HuH-7.5 (cell line): Measurements from ENCODE around the gene TPM1.

Experiments used
- DNase-seq: peaks from one replicate; pipeline ENCODE4 v3.0.0; 2011; ENCODE audit warnings: low spot score

Gene TPM1

DNA sequence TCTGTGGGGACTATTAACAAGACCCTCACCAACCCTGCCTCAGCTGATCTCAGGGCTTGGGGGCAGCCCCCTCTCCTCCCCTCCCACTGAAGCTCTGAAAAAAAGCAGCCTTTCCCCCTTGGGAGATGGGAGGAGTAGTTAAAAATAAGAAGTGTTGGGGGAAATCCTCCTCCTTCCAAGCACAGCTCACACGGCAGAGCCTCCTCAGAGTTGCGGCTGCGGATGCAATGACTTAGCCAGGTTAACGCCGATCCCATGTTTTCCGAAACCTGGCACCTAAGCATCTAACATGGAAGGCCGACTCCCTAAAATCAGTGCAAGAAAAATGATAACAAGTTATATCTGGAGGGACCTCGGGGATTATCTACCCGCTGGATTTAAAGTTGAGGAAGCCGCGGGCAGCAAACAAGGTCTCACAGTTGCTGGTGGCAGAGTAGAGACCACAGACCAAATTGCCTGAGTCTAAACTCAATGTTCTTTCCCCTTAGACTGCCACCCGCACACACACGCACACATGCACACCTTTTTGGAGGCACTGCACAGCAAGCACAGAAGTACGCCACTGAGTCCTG is 1.1 kb upstream of the TPM1 start:
- no peak for DNase-seq

DNA sequence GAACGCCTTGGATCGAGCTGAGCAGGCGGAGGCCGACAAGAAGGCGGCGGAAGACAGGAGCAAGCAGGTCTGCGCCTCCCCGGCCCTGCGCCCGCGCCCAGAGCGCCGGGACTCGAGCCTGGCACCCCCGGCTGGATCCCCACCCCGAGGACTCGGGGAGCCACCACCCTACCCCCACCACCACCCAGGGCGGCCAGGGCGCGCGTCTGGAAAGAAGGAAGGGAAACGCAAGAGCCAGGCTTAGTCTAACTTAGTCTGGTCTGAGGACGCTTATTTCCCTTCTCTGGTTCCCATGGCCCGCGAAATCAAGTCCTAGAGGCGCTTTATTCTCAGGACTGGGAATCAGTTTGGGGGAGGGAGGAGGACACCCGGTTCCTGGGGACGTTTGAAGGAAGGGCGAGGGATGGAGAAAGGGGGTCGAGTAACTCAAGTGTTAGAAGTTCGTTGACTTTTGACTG is 359 bp downstream of the TPM1 start:
- DNase-seq: peak; percentile 42

DNA sequence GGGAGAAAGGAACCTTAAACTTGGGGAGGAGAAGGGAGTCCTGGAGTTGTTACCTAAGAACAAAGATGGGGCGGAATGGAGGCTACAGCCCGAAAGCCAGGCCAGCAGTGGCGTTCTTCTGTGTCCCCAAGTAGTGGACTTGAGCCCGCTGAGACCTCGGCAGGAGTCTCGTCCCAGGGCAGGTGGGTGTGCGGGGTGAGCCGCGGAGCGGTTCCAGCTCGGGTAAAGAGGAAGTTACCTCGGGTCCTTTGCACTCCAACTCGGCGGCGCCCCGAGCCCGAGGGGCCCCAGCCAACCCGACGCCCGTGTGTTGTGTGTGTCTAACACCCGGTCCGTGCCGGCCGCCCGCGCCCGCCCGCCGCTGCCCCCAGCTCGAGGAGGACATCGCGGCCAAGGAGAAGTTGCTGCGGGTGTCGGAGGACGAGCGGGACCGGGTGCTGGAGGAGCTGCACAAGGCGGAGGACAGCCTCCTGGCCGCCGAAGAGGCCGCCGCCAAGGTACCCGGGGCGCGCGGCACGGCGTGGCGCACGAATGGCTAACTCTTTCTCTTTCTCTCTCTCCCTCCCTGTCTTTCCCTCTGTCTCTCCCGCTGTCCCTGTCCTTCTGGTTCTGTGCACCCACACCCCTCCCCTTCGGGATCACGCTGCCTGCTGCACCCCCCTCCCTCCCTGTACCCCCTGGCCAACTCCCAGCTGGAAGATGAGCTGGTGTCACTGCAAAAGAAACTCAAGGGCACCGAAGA is 959 bp downstream of the TPM1 start:
- DNase-seq: no peak

DNA sequence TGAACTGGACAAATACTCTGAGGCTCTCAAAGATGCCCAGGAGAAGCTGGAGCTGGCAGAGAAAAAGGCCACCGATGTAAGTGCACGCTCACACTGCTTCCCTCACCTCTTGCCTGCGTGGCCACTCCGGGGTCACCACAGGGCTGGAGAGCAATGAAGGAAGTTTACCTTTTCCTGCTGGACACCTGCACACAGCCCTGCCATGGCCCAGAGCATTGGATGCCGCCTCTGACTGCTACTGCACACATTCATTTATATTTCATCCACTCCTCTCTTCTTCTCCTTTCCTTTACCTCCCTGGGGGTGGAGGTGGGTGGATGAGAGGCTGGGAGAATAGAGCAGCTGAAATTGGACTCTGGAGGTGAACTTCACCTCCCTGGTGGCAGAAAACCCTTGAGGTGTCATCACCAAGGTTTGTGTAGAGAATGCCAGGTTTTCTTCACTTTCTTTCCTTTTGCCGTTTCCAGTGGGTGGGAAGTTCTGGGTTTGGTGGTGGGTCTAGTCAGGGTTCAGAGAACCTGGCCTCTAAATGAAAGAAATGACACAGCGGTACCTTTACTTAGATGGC is 1.6 kb downstream of the TPM1 start:
- DNase-seq: no peak

DNA sequence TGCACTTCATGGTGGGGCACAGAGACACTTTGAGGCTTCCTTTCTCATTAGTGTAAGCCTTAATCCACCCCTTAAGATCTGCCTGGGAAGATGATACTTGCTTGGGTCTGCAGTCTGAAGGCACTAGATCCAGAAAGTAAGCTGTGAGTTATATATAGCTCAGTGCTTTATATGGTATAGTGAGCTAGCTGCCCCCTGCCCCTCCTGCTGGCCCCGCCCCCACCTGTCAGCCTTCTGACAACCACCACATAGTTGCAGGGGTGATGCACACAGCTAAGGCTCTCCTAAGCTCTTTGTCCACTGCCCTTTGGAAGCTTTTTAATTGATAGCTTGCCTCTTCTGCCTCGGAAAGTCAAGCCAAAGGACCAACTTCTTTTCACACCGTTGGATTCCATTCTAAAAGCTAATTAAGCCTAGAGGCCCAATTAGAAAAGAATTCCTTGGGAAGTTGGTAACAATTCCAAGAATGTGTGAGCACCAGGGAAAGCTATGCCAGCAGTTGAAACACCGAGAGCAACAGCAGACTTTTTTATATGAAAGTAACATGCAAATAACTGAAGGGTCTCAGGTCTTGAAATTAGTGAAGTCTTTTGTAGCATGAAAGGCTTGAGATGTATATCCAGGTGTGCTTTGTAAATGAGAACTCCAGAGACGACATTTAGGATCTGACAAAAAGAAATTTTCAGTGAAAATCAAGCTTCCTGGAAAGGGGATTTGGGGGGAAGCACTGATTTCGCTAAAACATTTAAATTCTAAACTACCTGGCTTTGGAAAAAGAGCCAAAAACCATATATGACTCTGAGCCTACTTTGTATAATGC is 2.3 kb downstream of the TPM1 start:
- DNase-seq: no peak

DNA sequence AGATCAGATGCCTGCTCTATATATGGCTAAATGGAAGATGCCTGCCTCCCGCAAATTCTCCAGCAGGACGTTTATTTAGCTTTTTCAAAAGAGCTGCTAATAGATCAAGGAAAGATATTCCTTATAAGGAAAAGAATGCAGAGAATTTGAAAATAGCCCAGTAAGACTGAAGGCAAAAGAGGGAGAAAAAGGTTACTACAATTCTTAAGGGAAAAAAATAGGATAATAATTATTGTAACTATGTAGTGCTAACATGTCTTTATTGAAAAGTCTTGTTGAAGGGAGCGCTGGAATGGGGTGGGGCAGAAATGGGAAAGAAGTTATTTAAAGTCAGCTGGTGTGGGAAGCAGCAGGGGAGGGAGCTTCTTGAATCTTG is 2.9 kb downstream of the TPM1 start:
- DNase-seq: no peak

DNA sequence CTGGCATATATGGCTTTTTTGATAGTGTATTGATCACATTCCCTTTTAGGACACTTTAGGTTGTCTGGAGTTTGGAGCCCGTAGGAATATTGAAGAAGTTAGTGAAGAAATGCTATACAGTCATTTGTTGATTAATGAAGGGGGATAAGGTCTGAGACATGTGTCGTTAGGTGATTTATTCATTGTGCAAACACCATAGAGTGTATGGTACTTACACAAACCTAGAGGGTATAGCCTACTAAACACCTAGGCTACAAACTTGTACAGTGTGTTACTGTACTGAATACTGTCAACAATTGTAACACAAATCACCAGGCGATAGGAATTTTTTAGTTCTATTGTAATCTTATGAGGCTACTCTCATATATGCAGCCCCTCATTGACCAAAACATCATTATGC is 3.3 kb downstream of the TPM1 start:
- no peak for DNase-seq

DNA sequence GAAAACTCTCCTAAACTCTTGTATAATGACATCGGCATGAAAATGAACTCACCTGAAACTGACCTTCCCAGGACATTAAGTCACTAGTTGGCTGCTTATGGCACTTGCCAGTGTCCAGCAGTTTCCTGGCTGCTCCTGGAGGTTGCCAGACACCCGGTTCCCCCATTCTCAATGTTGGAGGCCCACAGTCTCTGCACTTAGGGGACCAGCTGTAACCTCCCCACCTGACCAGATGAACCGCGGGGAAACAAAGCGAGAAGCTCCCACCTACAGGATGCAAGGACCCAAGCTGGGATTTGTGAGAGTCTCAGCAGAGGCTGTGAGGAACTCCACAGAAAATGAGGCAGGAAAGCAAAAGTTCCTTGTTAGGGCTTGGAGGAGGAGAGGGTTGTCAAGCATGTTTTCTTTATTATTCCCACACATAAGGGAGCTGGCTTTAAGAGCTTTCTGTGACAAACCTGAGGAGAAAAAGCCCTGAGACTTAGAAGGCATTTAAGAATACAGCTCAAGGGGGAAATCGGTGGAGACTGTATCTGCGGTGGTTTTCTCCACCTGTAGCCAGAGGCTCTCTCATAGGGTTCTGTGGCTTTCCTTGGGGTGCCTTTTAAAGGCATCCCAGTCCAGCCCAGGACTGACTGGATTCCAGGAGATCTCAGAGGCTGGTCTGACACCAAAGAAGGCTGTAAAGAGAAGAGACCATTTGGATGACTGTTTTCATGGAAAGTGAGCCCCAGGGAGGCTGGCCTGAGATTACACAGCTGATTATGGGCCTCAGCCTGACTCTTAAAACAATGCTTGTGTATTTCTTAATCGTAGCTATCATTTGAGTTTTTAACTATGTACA is 4.6 kb downstream of the TPM1 start:
- DNase-seq: no peak

DNA sequence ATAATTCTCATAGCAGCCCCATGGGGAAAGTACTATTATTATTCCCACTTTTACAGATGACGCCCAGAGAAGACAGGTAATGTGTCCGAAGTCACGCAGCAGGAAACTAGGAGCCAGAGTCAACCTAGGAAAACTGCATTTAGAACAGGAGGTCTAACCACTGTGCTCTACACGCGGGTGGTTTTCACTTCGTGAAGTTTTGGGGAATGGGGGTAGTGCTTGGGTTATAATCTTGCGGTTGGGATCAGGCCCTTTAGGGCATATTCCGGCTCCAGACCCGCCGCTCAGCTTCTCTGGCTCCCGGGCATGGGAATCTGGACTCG is 5.2 kb downstream of the TPM1 start:
- DNase-seq: no peak

DNA sequence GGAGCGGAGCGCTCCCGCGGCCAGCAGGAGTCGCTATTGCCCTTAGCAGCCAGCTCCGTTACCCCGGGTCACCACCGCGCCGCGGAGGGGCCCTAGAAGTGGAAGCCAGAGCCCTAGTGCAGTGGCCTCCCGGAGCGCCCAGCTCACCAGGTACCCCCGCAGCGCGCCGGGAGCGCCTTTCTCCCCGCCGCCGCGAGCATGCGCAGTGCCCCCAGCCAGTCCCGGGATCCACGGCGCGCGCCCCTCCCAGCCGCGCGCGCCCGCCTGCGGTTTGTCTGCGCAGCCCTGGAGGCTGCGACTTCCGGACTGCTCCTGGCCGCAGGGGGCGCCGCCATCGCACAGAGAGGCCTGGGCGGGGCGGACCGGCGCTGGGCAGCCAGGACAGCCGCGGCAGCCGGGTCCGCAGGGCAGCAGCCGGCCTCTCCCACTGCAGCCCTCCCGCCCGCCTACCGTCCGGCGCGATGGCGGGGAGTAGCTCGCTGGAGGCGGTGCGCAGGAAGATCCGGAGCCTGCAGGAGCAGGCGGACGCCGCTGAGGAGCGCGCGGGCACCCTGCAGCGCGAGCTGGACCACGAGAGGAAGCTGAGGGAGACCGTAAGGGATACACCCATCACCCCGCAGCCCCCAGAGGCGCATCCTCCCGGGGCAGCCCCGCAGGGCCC is 5.7 kb downstream of the TPM1 start:
- peak; percentile 92 for DNase-seq

DNA sequence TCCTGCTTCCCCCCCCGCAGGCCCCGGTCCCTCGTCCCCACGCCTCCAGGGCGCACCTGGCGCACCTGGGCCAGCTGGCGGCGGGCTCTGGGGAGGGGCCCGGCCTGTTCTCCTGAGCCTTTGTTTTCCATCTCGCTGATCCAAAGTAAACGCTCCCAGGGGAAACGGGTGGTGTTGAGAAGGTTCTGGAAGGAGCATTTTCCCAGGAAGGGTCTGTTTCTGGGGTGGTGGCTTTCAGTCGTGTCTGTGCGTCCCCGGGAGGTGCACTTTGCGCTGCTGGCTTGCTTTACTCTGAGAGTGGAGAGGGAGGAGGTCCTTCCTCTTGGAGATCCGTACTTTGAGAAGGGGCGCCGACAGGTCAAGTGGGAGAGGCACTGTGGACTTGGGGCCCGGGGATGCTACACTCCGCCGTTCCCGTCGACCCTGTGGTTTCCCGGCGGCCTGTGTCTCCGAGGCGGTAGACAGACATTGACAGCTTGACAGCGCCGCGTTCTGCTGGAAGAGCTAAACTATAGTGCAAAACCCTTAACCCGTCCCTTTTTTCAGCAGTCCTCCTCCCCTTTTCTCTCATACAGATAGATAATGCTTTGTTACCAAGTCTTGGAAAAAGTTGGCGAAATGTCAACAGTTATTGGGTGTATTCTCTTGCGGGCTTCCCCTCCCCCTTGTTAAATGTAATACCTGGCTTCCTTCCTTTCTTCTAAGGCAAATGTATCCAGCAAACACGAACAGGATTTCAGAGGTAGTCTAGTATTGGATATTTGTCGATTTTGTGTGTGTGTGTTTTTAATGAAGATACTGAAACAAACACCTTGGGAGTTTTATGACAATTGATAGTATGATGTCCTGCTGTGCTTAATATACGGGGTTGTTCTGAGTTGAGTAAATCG is 6.5 kb downstream of the TPM1 start:
- no peak for DNase-seq

DNA sequence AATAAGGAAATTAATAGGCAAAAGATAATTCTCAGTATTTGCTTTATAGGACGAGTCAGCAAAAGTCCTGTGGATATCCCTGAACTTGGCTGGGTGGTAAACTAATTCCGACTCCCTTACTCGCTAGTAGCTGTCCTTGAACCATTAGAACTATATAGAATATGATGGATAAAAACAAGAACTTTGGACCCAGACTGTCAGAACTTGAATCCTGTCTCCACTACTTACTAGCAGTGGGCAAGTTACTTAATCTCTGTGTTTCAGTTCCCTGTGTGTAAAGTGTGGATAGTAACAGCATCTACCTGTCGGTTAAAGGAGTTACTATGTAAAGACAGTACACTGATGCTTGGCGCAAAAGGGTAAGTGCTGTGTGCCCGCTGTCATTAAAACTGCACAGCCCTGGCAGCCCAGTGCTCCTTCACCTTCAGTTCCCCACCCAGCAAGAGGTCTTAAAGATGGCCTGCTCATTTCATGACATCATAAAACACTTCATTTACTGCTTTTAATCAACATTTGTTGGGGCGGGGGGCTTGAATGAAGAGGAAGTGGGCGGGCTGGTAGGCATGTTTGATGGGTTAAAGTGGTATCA is 7.3 kb downstream of the TPM1 start:
- no peak for DNase-seq

DNA sequence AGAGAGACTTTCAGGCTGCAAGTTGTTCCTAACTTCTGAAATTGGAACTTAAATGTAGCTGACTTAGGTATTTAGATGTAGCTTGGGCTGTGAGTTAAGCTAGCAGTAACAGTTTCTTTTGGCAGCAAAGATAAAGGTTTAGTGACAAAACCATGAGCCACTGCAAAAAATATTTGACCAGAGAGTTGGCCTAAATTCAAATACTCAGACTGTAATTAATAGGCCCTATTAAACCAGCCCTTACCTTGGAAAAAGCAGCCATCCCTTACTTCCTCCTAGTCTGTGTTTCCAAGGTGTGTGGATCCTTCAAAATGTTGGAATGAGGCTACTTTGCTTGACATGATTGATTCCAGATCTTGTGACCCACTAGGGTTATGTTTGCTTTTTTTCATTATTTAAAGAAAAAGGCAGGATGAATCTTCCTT is 8.2 kb downstream of the TPM1 start:
- no peak for DNase-seq

DNA sequence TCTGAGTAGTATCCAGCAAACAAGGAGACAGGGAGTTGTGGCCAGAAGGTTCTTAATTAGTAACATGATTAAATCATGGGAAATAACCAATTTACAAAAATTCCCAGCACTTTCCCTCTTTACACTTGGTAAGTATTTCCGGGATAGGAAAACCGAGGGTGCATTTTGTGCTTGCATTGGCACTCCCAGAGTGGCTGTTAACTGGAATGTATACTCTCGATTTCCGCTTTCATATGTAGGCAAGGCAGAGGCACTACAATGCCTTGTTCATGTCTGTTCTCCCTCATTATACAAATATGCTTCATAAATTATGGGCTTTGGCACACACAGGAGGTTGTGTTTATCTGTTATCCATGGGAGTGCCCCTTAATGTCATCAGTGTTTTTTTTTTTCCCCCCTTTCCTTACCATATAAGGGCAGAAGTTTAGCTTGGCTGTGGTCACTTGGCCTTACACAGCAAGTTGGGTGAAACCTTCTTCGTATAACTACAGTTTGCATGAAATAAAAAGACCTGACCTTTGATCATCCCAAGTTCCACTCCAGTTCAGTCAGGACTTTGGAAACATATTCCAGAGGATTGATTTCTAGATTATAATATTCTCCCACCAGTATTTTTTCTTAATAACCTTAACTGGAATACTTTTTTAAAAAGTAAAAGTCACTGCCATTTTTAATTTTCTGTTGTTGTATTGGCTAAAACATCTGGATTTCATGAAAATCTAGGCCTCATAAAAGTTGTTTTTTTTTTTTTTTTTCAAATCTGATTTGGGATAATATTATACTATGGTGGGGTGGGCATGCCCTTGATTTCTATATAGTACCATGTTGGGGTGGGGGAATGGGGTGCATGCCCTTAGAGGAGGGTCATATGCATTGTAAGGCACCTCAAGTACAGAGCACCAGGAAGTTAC is 8.9 kb downstream of the TPM1 start:
- DNase-seq: no peak

DNA sequence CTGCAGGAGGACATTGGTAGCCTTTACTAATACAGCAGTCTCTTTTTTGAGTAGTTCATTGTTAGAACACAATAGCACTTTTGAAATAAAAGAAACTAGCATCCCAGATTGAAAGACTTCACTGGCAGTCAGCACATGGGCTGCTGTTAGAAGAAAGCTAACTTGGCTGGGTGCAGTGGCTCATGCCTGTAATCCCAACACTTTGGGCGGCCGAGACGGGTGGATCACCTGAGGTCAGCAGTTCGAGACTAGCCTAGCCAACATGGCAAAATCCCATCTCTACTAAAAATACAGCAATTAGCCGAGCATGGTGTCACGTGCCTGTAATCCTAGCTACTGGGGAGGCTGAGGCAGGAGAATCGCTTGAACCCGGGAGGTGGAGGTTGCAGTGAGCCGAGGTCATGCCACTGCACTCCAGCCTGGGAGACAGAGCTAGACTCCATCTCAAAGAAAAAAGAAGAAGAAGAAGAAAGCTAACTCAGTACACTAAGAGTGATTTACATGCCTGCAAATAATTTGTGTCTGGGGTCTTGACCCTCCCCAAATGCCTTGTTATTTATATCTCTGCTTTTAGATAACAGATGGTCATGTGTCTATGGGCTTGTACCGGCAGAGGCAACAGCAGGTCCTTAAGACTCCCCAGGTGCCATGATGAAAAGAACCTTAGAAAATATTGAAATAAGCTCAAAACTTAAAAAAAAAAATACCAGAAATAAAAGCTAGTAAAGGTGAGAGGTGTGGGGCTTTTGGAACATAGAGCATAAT is 9.7 kb downstream of the TPM1 start:
- no peak for DNase-seq

DNA sequence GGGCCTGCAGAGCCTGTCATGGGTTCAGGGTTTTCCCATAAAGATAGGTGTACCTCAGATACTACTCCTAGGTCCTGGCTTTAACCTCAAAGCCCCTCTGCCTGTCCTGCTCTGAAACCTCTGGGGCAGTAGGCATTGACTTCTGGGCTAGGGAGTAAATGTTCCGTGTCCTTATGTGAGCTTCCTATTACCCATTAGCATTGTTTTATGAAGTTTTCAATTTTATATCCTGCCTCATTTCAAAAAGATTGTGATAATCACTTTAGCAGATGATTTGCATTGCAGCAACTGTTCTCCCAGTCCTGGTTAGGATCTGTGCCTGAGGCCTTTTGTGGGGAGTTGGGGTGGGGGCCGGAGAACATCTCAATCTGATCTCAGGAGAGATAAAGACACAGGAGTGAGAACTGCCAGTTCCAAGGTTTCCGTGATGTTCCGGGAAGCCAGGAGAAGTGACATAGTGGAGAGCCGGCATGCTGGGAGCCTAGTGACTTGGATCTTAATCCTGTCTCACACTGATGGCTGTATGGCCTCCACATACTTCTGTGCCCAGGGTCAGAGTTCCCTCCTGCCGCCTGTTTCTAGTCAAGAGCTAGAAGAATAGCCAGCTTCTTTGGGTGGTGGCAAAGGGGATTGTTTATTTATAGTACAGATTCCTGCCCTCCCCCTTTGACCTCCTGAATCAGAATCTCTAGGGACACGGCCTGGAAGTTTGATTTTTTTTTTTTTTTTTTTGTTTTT is 10.6 kb downstream of the TPM1 start:
- no peak for DNase-seq

DNA sequence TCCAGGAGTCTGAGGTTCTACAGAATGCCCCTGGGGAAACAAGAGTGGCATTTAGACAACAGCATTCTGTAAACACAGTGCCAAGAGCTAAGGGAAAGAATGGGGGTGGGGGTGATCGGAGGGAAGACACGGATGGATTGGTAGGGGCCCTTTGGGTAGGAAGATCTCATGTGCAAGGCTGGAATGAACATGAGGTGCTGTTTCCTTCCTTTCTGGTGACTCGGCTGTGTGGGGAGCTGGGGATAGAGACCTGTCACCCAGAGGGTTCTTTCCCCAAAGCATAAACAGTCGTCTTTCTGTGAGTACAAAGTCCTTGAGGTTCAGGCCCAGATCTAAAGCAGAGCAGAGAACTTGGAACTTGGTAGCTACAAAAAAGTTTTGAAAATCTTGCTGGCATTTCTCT is 11.7 kb downstream of the TPM1 start:
- no peak for DNase-seq

DNA sequence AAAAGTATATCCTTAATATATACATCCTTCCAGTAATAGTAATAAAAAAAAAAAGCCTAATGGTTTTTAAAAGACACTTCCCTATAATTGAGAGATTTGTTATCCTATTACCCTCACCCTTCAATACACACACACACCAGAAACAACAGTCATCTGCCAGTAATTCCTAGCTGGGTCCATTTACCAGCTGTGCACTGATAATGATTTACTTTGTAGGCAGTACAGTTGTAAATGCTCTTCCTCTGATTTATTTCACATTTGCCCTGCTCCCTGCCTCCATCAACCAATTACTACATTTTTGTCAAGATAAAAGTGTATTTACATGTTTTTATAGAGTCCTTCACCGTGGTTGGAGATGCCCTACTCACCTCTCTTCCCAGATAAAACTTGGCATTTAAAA is 12.4 kb downstream of the TPM1 start:
- DNase-seq: no peak
